Liver (tissue), 9 donors: Measurements from ENCODE around the gene ARPC1A. TPM values are rescaled to one million over a fixed set of nuclear protein-coding genes. Genes with fewer than 3 reads are reported as not detected.

Experiments
- DNase-seq: peaks from one replicate; pipeline ENCODE4 v3.0.0-alpha.2; 2017; ENCODE audit warnings: low spot score
- H3K27ac ChIP-seq, 2 donors: one replicate each; pipeline ENCODE4 v1.7.0; 2013; ENCODE audit warnings: inconsistent platforms in 2 of 2, low read length in 2 of 2, control low read depth in 1 of 2, low read depth in 1 of 2, mild to moderate bottlenecking in 1 of 2
- H3K27me3 ChIP-seq, 4 donors: one replicate each; pipeline versions ENCODE4 v1.6.1 to v1.7.0; 2013; ENCODE audit warnings: low read length in 3 of 4, inconsistent platforms in 1 of 4, mild to moderate bottlenecking in 1 of 4, moderate library complexity in 1 of 4; ENCODE audit not compliant: control insufficient read depth in 4 of 4, insufficient read depth in 4 of 4
- H3K36me3 ChIP-seq, 4 donors: one replicate each; pipeline versions ENCODE4 v1.6.1 to v1.7.0; 2013; ENCODE audit warnings: low read length in 3 of 4, mild to moderate bottlenecking in 3 of 4, low read depth in 1 of 4, moderate library complexity in 1 of 4; ENCODE audit not compliant: control insufficient read depth in 4 of 4, insufficient read depth in 3 of 4
- H3K4me1 ChIP-seq, 4 donors: one replicate each; pipeline versions ENCODE4 v1.6.1 to v1.7.0; 2013; ENCODE audit warnings: low read length in 3 of 4, mild to moderate bottlenecking in 3 of 4, moderate library complexity in 1 of 4; ENCODE audit not compliant: control insufficient read depth in 4 of 4, insufficient read depth in 4 of 4
- H3K4me3 ChIP-seq, 3 donors: one replicate each; pipeline versions ENCODE4 v1.6.1 to v1.7.0; 2013; ENCODE audit warnings: low read length in 3 of 3, control low read depth in 1 of 3, low read depth in 1 of 3, mild to moderate bottlenecking in 1 of 3
- H3K9ac ChIP-seq, 2 donors: one replicate each; pipeline ENCODE4 v1.7.0; 2013; ENCODE audit warnings: low read length in 2 of 2, mild to moderate bottlenecking in 2 of 2, moderate library complexity in 2 of 2, control low read depth in 1 of 2, low read depth in 1 of 2
- H3K9me3 ChIP-seq, 4 donors: one replicate each; pipeline versions ENCODE4 v1.6.1 to v1.7.0; 2013; ENCODE audit warnings: low read length in 3 of 4; ENCODE audit not compliant: control insufficient read depth in 4 of 4
- ATF3 ChIP-seq: IDR thresholded peaks from 2 replicates; pipeline ENCODE4 v1.6.1; 2016; ENCODE audit warnings: antibody characterized with exemption
- EGR1 ChIP-seq, 2 donors: IDR thresholded peaks; 2 replicates each; pipeline ENCODE4 v1.6.1; 2016 to 2018; ENCODE audit warnings: antibody characterized with exemption in 2 of 2, low read depth in 2 of 2
- FOXA2 ChIP-seq: IDR thresholded peaks from 2 replicates; pipeline ENCODE4 v1.6.1; 2016; ENCODE audit warnings: antibody characterized with exemption
- GABPA ChIP-seq, 2 donors: IDR thresholded peaks in 1 of 2; conservative IDR thresholded peaks in 1 of 2; 2 replicates each; pipeline ENCODE4 v1.6.1; 2016; ENCODE audit warnings: antibody characterized with exemption in 2 of 2, mild to moderate bottlenecking in 1 of 2, moderate library complexity in 1 of 2
- HNF4A ChIP-seq, 2 donors: conservative IDR thresholded peaks; 2 replicates each; pipeline ENCODE4 v1.6.1; 2016; ENCODE audit warnings: antibody characterized with exemption in 2 of 2, mild to moderate bottlenecking in 2 of 2
- HNF4G ChIP-seq: IDR thresholded peaks from 2 replicates; pipeline ENCODE4 v1.6.1; 2016; ENCODE audit warnings: antibody characterized with exemption
- MAX ChIP-seq: IDR thresholded peaks from 2 replicates; pipeline ENCODE4 v1.6.1; 2016; ENCODE audit warnings: antibody characterized with exemption
- NR2F2 ChIP-seq: IDR thresholded peaks from 2 replicates; pipeline ENCODE4 v1.6.1; 2016; ENCODE audit warnings: antibody characterized with exemption
- RAD21 ChIP-seq, 2 donors: IDR thresholded peaks; 2 replicates each; pipeline ENCODE4 v1.6.1; 2016; ENCODE audit warnings: antibody characterized with exemption in 2 of 2, mild to moderate bottlenecking in 2 of 2
- REST ChIP-seq: IDR thresholded peaks from 2 replicates; pipeline ENCODE4 v1.6.1; 2016; ENCODE audit warnings: antibody characterized with exemption, mild to moderate bottlenecking
- RXRA ChIP-seq, 2 donors: IDR thresholded peaks; 2 replicates each; pipeline ENCODE4 v1.6.1; 2017 to 2018; ENCODE audit warnings: antibody characterized with exemption in 2 of 2, mild to moderate bottlenecking in 1 of 2
- YY1 ChIP-seq: IDR thresholded peaks from 2 replicates; pipeline ENCODE4 v1.6.1; 2016; ENCODE audit warnings: antibody characterized with exemption, mild to moderate bottlenecking
- ZBTB33 ChIP-seq: IDR thresholded peaks from 2 replicates; pipeline ENCODE4 v1.6.1; 2016; ENCODE audit warnings: antibody characterized with exemption
- WGBS: extraction: QIAGEN DNeasy Blood & Tissue Kit; methylation state at CpG from one replicate; pipeline ENCODE4 v1.1.7; 2013; 5-methylcytosine and 5-hydroxymethylcytosine counted together
- polyA plus RNA-seq, 2 donors: library from polyadenylated mRNA; stranded (reverse) in 1 of 2; unstranded in 1 of 2; fragments of 200-250 nt in 1 of 2; fragments of >200 nt in 1 of 2; fragmentation: Nextera tagmentation in 1 of 2; extraction: Ambion mirVana in 1 of 2; gene quantifications; one replicate each; pipeline versions ENCODE4 v1.2.1 to v1.2.3, GENCODE V29; 2013 to 2015
- total RNA-seq, 2 donors: library from RNA; depleted of rRNA; stranded (reverse); fragments of >200 nt; gene quantifications; one replicate each; pipeline ENCODE4 v1.2.3, GENCODE V29; 2014
- donor health status: healthy.
- donor health status: healthy.
- donor health status: healthy.
- donor health status: healthy.
- donor health status: healthy.

The ARPC1A gene
- total and polyA plus RNA-seq, 4 donors, result 46.7 to 84.0 (median 60.8) TPM

GRCh38 chr7:99373091-99374066 lies 47.7 kb downstream of the ARPC1A start:
- H3K9ac ChIP-seq, result no peak overlapping the region
- H3K27me3 ChIP-seq, result no peaks in the 10 kb centered on the region
- peak overlapping the region in 2 of 3 donors; percentile 87 to 98 for H3K4me3 ChIP-seq
- H3K9me3 ChIP-seq, result no peaks in the 10 kb centered on the region
- TF ChIP-seq RXRA (IDR thresholded peaks at IDR 0.05), result no peak
- TF ChIP-seq HNF4A (conservative IDR thresholded peaks at IDR 0.05), result no peak
- no peak for TF ChIP-seq HNF4G
- TF ChIP-seq ZBTB33, result no peak
- TF ChIP-seq EGR1 (IDR thresholded peaks at IDR 0.05; ENCODE audit: low read depth in 2 of 2), result no peak
- TF ChIP-seq NR2F2, result no peak
- 87% methylated on average over 41 of the region's 41 CpGs for WGBS
- no peaks in the 10 kb centered on the region for H3K36me3 ChIP-seq
- DNase-seq, result no peak
- peak overlapping the region; percentile 85 to 90 for H3K27ac ChIP-seq
- peaks cover 7 to 23% (median 14%) of the 10 kb centered on the region in 4 donors for H3K4me1 ChIP-seq

- Histone ChIP-seq H3K36me3 (no peaks in the 10 kb centered on the region), H3K9me3 (no peaks in the 10 kb centered on the region), H3K9ac (peak within 1 kb of the TSS in 1 of 2 donors; percentile 45), H3K4me3 (peak within 1 kb of the TSS; percentile 74 to 98 (median 87)), H3K27me3 (no peaks in the 10 kb centered on the region), H3K4me1 (peaks cover 7 to 23% (median 14%) of the 10 kb centered on the region in 4 donors), H3K27ac (peak within 1 kb of the TSS; percentile 85 to 90)
- TF ChIP-seq EGR1 (IDR thresholded peaks at IDR 0.05; ENCODE audit: low read depth in 2 of 2), result peak in 1 of 2 donors; percentile 73
- no peak for TF ChIP-seq MAX
- peak; percentile 71 for DNase-seq
- WGBS, result 1% methylated on average over 95 of the region's 95 CpGs
Measured at GRCh38 chr7:99374111-99375064, 48.7 kb downstream of the ARPC1A start, which contains the start of gene ARPC1B. TSS of gene ARPC1B (plus strand) at chr7:99374730. CDS start at chr7:99385715, 10,985 bp downstream.

- Histone ChIP-seq H3K4me3 (peak overlapping the region; percentile 15 to 98 (median 54)), H3K9me3 (no peaks in the 10 kb centered on the region), H3K27ac (peak overlapping the region; percentile 85 to 90), H3K9ac (no peak overlapping the region), H3K36me3 (no peaks in the 10 kb centered on the region), H3K4me1 (peaks cover 7 to 28% (median 16%) of the 10 kb centered on the region in 4 donors), H3K27me3 (no peaks in the 10 kb centered on the region)
- DNase-seq, result peak; percentile 79
- 4% methylated on average over 58 of the region's 58 CpGs for WGBS
- TF ChIP-seq YY1 (no peak), ZBTB33 (no peak), HNF4G (no peak), RAD21 (IDR thresholded peaks at IDR 0.05) (peak in 1 of 2 donors; percentile 24), REST (no peak), HNF4A (conservative IDR thresholded peaks at IDR 0.05) (peak; percentile 8 to 12), ATF3 (no peak), FOXA2 (no peak), GABPA (IDR thresholded peaks at IDR 0.05 in 1 of 2, conservative IDR thresholded peaks at IDR 0.05 in 1 of 2) (peak in 1 of 2 donors; percentile 29)
Measured at GRCh38 chr7:99375070-99375807, 49.5 kb downstream of the ARPC1A start.
